ENCODE measurements around the gene KDM4B.

DNA sequence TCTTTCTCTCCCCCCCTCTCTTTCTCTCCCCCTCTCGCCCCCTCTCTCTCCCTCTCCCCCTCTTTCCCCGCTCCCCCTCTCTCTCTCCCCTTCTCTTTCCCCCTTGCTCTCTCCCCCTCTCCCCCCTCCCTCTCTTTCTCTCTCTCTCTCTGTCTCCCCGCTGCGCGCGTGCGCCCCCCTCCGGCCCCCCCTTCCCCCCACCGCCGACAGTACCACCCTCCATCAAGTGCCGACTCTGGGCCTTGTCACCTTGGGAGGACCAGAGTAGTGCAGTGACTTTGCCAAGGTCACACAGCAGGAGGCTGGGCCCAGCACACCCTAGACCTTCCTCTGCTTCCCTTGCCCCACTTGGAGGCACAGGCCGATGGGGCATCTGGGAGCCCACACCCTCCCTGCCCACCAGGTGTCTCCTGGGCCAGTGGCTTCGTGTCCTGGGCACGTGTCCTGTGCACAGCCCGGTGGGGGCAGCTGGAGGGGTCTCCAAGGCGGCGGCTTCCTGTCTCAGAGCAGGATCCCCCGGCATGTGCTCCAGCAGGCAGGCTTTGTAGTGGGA, 121.6 kb downstream of the KDM4B start:
- no peak for TF ChIP-seq EZH2 (IDR thresholded peaks at IDR 0.05; ENCODE audit: borderline replicate concordance, low read depth, low read length, severe bottlenecking)
- no peak for TF ChIP-seq CTCF (IDR thresholded peaks at IDR 0.05; ENCODE audit: borderline replicate concordance, extremely low read depth, low read length, poor library complexity, severe bottlenecking)

Measured in DND-41 (cell line).